Keratinocyte (primary cell): ENCODE data around the gene TRA2A.
A peak's percentile ranks its signal among the peaks of the same experiment; 100 is the strongest.

ENCODE experiments used
- EZH2 ChIP-seq: IDR thresholded peaks from one replicate; pipeline ENCODE4 v1.6.1; 2012; ENCODE audit warnings: inconsistent platforms, mild to moderate bottlenecking, low read length, moderate library complexity
- TF ChIP-seq, protein P1 (sequence below), 3 experiments: IDR thresholded peaks in 1 of 3; conservative IDR thresholded peaks in 1 of 3; optimal IDR thresholded peaks in 1 of 3; 2 replicates in 2 of 3; 3 replicates in 1 of 3; pipeline versions ENCODE3 to v1.5.1; 2011; ENCODE audit warnings: low read length in 3 of 3, mild to moderate bottlenecking in 3 of 3, moderate library complexity in 2 of 3, control low read depth in 1 of 3, inconsistent platforms in 1 of 3; ENCODE audit not compliant: insufficient read depth in 2 of 3; ENCODE audit errors: extremely low read depth in 1 of 3

DNA sequence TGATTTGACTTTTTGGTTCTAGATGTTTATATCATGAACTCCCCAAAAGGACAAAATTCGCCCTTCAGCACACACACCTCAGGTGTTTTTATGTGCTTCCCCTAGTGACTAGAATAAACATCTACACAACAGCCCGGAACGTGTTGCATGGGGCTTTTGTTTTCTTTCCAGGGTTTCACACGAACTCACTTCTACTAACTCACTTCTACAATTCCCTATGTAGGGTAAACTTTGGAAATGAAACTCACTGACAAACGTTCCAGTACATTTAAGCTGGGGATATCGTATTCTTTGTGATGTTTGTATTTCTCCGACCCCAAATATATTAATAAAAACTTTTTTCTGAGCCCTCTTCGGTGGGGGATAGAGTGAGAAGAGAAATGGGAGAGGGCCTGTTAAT is 1.4 kb downstream of the TRA2A start:
- TF ChIP-seq, protein P1, sequence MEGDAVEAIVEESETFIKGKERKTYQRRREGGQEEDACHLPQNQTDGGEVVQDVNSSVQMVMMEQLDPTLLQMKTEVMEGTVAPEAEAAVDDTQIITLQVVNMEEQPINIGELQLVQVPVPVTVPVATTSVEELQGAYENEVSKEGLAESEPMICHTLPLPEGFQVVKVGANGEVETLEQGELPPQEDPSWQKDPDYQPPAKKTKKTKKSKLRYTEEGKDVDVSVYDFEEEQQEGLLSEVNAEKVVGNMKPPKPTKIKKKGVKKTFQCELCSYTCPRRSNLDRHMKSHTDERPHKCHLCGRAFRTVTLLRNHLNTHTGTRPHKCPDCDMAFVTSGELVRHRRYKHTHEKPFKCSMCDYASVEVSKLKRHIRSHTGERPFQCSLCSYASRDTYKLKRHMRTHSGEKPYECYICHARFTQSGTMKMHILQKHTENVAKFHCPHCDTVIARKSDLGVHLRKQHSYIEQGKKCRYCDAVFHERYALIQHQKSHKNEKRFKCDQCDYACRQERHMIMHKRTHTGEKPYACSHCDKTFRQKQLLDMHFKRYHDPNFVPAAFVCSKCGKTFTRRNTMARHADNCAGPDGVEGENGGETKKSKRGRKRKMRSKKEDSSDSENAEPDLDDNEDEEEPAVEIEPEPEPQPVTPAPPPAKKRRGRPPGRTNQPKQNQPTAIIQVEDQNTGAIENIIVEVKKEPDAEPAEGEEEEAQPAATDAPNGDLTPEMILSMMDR (optimal IDR thresholded peaks at IDR 0.05 in 1 of 3, IDR thresholded peaks at IDR 0.05 in 1 of 3, conservative IDR thresholded peaks at IDR 0.05 in 1 of 3; ENCODE audit: extremely low read depth in 1 of 3, insufficient read depth in 2 of 3, low read length in 3 of 3) = peak in 1 of 3 experiments; percentile 22
- no peak for TF ChIP-seq EZH2
